ENCODE data around the gene C16orf87. TPM values are rescaled to one million over a fixed set of nuclear protein-coding genes. Genes with fewer than 3 reads are reported as not detected.
"Not testable (repeated sequence)": the region's sequence is repeated elsewhere in the genome, so short reads cannot be mapped to it uniquely, and the experiment has no call there.

Gene C16orf87, protein sequence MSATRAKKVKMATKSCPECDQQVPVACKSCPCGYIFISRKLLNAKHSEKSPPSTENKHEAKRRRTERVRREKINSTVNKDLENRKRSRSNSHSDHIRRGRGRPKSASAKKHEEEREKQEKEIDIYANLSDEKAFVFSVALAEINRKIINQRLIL
- 10 to 100 TPM in 1 of 2 donors, 1 to 10 TPM in 1; 3.1 to 11.5 TPM for total RNA-seq

DNA sequence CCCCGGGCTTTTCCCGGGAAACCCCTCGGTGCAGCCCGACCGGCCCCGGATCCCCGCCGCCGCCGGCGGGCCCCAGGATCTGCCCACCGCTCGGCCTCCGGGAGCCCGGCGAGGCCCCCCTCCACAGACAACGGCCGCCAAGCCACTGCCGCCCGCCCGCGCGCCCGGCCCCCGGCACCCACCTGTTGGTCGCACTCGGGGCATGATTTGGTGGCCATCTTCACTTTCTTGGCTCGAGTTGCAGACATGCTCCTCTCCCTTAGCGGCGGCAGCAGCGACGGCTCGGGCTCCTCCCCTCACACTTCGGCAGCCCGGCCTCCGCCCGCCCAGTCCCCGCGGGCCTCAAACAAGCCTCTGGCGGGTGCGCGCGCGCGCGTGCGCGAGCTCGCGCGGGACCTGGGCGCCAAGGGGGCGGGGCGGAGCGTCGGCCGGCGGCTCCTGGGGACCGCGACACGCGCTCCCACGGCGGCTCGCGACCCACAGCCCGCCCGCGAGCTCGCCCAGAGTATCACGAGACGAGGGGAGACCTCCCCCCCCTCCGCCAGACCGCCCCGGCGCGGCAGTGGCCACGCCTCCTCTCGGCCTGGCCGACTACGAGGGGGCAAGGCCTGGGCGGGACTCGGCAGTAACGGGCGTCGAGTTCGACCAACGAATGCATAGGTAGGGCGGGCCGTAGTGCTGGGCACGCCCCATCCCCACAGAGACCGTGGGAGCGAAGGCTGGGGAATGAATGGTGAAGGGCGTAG, at the start of gene C16orf87:
TSS of gene C16orf87 (minus strand) at position 279 of the 746 bp plus-strand sequence. CDS start at position 248, 31 bp downstream.
- Histone ChIP-seq H3K36me3 (replicated peaks in 1 of 2; ENCODE audit: insufficient read depth in 1 of 2, low read depth in 2 of 2) (no peaks in the 10 kb centered on the region), H3K4me1 (peaks cover 12% of the 10 kb centered on the region), H3K27me3 (no peaks in the 10 kb centered on the region), H3K9me3 (no peaks in the 10 kb centered on the region), H3K4me3 (peak within 1 kb of the TSS; percentile 50 to 86), H3K27ac (peak within 1 kb of the TSS; percentile 57 to 91 (median 78))
- DNase-seq (peak; percentile 91 to 94 (median 94)), ATAC-seq (peak; percentile 96)
- TF ChIP-seq, protein P1, sequence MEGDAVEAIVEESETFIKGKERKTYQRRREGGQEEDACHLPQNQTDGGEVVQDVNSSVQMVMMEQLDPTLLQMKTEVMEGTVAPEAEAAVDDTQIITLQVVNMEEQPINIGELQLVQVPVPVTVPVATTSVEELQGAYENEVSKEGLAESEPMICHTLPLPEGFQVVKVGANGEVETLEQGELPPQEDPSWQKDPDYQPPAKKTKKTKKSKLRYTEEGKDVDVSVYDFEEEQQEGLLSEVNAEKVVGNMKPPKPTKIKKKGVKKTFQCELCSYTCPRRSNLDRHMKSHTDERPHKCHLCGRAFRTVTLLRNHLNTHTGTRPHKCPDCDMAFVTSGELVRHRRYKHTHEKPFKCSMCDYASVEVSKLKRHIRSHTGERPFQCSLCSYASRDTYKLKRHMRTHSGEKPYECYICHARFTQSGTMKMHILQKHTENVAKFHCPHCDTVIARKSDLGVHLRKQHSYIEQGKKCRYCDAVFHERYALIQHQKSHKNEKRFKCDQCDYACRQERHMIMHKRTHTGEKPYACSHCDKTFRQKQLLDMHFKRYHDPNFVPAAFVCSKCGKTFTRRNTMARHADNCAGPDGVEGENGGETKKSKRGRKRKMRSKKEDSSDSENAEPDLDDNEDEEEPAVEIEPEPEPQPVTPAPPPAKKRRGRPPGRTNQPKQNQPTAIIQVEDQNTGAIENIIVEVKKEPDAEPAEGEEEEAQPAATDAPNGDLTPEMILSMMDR (IDR thresholded peaks at IDR 0.05) = peak in 1 of 7 experiments; percentile 3
- TF ChIP-seq POLR2A (IDR thresholded peaks at IDR 0.05) = peak; percentile 22 to 54 (median 44)
- WGBS, 2 donors = 0% methylated on average over 14 to 66 of the region's 94 CpGs
- intact Hi-C loops (cut with DNase I) = no loop called here

DNA sequence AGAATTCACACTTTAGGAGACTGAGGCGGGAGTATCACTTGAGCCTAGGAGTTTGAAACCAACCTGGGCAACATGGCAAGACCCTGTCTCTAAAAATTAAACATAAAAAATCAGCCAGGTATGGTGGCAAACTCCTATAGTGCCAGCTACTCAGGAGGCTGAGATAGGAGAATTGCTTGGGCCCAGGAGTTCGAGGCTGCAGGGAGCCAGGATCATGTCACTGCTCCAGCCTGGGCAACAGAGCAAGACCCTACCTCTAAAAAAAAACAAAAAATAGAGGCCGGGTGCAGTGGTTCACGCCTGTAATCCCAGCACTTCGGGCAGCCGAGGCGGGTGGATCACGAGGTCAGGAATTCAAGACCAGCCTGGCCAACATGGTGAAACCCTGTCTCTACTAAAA, 44.3 kb upstream of the C16orf87 start:
- no peaks in the 10 kb centered on the region for H3K36me3 ChIP-seq (replicated peaks in 1 of 2; ENCODE audit: insufficient read depth in 1 of 2, low read depth in 2 of 2)
- H3K4me3 ChIP-seq = no peak overlapping the region
- DNase-seq (no peak), ATAC-seq (no peak)
- no peaks in the 10 kb centered on the region for H3K27me3 ChIP-seq
- intact Hi-C loops (cut with DNase I) = no loop called here
- WGBS, 2 donors = 92 to 100% methylated on average over 5 to 8 of the region's 8 CpGs
- peak overlapping the region in 3 of 4 donors; percentile 58 to 90 (median 84) for H3K27ac ChIP-seq
- H3K4me1 ChIP-seq = peaks cover 41% of the 10 kb centered on the region
- no peak for TF ChIP-seq POLR2A (IDR thresholded peaks at IDR 0.05)
- TF ChIP-seq, protein P1 (IDR thresholded peaks at IDR 0.05) = no peak
- H3K9me3 ChIP-seq = no peaks in the 10 kb centered on the region

DNA sequence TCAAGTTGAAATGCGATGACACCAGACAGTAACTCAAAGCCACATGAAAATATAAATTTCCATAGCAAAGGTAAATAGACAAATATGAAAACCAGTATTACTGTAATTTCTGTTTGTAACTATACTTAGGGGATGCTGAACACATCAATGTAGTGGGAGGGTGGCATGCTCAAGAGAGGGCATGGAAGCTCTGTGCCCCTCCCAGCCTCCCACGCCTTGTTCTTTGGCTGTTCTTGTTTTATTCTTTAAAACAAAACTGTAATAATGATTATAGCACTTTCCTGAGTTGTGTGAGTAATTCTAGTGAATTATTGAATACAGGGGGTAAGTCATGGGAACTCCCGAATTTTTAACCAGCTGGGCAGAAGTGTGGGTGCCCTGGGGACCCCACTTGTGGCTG, 42.2 kb upstream of the C16orf87 start:
- Histone ChIP-seq H3K4me3 (no peak overlapping the region), H3K27me3 (no peaks in the 10 kb centered on the region), H3K36me3 (replicated peaks in 1 of 2; ENCODE audit: insufficient read depth in 1 of 2, low read depth in 2 of 2) (no peaks in the 10 kb centered on the region), H3K4me1 (peaks cover 30% of the 10 kb centered on the region), H3K9me3 (no peaks in the 10 kb centered on the region), H3K27ac (no peak overlapping the region)
- intact Hi-C loops (cut with DNase I) = no loop called here
- TF ChIP-seq, protein P1 (IDR thresholded peaks at IDR 0.05) = no peak
- no peak for TF ChIP-seq POLR2A (IDR thresholded peaks at IDR 0.05)
- ATAC-seq = no peak
- no peak for DNase-seq
- WGBS, 2 donors = 87 to 98% methylated on average over 3 of the region's 3 CpGs

DNA sequence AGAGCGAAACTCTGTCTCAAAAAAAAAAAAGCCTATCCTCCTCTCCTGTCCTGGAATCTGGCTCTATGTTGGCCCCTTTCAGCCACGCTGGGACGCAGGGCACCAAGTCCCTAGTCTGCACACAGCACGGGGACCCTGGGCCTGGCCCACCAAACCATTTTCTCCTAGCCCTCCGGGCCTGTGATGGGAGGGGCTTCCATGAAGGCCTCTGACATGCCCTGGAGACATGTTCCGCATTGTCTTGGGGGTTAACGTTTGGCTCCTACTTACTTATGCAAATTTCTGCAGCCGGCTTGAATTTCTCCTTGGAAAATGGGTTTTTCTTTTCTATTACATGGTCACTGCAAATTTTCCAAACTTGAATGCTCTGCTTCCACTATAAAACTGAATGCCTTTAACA, 40.6 kb upstream of the C16orf87 start:
- no peak for TF ChIP-seq POLR2A (IDR thresholded peaks at IDR 0.05)
- TF ChIP-seq, protein P1 (IDR thresholded peaks at IDR 0.05) = no peak
- no peak for ATAC-seq
- no peak for DNase-seq
- H3K4me3 ChIP-seq = no peak overlapping the region
- intact Hi-C loops (cut with DNase I) = no loop called here
- H3K27me3 ChIP-seq = no peaks in the 10 kb centered on the region
- no peak overlapping the region for H3K27ac ChIP-seq
- H3K4me1 ChIP-seq = peaks cover 17% of the 10 kb centered on the region
- 81 to 84% methylated on average over 8 of the region's 8 CpGs for WGBS, 2 donors
- no peaks in the 10 kb centered on the region for H3K9me3 ChIP-seq
- no peaks in the 10 kb centered on the region for H3K36me3 ChIP-seq (replicated peaks in 1 of 2; ENCODE audit: insufficient read depth in 1 of 2, low read depth in 2 of 2)

DNA sequence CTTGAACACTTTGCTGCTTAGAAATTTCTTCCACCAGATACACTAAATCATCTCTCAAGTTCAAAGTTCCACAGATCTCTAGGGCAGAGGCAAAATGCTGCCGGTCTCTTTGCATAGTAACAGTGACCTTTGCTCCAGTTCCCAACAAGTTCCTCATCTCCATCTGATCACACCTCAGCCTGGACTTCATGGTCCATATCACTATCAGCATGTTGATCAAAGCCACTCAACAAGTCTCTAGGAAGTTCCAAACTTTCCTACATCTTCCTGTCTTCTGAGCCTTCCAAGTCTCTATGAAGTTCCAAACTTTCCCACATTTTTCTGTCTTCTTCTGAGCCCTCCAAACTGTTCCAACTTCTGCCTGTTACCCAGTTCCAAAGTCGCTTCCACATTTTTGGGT, 37.9 kb upstream of the C16orf87 start:
- H3K27me3 ChIP-seq; H3K4me3 ChIP-seq; H3K27ac ChIP-seq; H3K36me3 ChIP-seq (replicated peaks in 1 of 2; ENCODE audit: insufficient read depth in 1 of 2, low read depth in 2 of 2); ATAC-seq; intact Hi-C loops (cut with DNase I); H3K4me1 ChIP-seq; DNase-seq; H3K9me3 ChIP-seq: not testable (repeated sequence)
- WGBS, 2 donors = 51 to 67% methylated on average over 2 of the region's 2 CpGs

DNA sequence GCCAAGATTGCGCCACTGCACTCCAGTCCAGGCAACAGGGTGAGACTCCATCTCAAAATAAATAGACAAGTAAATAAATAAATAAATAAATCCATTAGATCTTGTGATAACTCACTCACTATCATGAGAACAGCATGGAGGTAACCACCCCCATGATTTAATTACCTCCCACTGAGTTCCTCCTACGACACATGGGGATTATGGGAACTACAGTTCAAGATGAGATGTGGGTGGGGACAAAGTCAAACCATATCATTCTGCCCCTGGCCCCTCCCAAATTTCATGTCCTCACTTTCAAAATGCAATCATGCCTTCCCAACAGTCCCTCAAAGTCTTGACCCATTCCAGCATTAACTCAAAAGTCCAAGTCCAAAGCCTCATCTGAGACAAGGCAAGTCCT, 36.5 kb upstream of the C16orf87 start:
- H3K9me3 ChIP-seq; H3K27me3 ChIP-seq; DNase-seq; intact Hi-C loops (cut with DNase I); H3K36me3 ChIP-seq (replicated peaks in 1 of 2; ENCODE audit: insufficient read depth in 1 of 2, low read depth in 2 of 2); H3K27ac ChIP-seq; H3K4me3 ChIP-seq; ATAC-seq: not testable (repeated sequence)
- H3K4me1 ChIP-seq = peaks cover 19% of the 10 kb centered on the region
- 92 to 100% methylated on average over 2 of the region's 2 CpGs for WGBS, 2 donors

Measured in body of pancreas (tissue), 4 donors.